GM19025 (cell line): ENCODE data around the gene PNKD.

ENCODE experiments used
- ATAC-seq: cut with Tn5 transposase; IDR thresholded peaks from one replicate; pipeline ENCODE4 v1.9.1; 2021; ENCODE audit warnings: mild to moderate bottlenecking, low read depth, moderate library complexity; ENCODE audit not compliant: unreplicated experiment

The PNKD gene

DNA sequence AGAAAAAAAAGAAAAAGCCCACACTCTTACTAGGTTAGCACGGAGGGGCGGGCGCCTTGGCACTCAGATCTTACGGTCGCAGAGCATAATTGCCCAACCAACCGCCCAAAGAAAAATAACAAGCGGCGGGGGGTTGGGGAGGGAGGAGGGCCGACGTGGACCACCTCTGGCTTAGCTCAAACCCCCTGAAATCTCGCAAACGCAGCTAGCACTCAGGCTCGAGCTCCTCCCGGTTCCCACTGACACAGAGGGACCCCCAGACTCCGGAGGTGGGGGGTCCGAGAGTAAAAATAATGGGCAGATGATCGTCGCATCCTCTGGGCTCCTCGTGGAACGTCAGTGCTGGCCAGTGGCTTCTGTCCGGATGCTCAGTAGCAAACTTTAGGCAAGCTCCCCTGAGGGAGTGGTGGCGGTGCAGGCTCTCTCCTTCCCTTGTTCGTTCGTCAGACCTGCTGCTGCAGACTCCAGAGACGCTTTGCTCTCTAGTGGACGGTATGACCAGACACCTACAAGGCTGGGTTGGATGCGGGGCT is 98.4 kb downstream of the PNKD start:
- ATAC-seq = no peak

DNA sequence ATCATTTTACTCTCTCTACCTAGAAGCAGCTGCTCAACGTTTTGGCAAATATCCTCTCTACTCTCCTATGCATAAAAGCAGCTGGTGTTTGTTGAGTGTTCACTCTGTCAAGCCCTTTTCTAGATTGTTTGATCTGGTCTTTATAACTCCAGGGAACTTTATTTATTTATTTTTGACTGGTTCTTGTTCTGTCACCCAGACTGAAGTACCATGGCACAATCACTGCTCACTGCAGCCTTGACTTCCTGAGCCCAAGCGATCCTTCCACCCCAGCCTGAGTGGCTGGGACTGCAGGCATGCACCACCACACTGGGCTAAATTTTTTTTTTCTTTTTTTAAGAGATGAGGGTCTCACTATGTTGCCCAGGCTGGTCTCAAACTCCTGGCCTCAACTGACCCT is 99.0 kb downstream of the PNKD start:
- ATAC-seq = no peak

DNA sequence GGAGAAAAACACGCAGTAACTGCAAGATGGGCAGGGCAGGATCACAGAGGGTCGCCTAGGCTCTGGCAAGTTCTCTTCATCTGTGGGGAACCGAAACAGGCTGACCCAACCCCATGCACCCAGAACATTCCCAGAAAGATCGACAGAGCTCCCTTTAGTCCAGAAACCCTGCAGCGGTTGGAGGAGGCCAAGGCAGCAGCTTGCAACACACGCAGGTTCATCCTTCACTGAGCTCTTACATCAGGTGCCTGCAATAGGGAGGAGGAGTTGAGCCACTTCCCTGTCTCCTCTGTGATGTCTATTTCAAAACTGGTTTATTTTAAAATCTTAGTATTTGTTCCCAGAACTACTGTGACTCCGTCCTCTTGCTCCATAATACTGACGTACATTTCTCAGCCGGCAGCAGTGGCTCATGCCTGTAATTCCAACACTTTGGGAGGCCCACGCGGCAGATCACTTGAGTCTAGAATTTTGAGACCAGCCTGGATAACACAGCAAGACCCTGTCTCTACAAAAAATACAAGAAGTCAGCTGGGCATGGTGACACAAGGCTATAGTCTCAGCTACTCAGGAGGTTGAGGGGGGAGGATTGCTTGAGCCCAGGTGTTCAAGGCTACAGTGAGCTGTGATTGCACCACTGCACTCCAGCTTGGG is 100.2 kb downstream of the PNKD start:
- ATAC-seq = no peak

DNA sequence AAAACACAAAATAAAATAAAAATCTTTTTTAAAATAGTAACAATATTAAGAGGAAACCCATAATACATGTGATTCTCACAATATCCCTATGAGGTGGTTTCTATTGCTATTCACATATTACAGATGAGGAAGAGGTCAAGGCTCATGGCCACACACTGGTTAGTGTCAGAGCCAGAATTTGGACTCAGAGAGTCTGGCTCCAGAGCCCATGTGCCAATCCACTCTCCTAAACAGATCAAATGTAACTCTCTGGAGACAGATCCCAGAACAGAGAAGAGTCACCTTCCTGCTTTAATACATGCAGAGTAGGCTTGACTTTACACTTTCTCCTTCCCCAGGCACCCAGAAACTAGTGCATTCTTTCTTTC is 101.6 kb downstream of the PNKD start:
- no peak for ATAC-seq

DNA sequence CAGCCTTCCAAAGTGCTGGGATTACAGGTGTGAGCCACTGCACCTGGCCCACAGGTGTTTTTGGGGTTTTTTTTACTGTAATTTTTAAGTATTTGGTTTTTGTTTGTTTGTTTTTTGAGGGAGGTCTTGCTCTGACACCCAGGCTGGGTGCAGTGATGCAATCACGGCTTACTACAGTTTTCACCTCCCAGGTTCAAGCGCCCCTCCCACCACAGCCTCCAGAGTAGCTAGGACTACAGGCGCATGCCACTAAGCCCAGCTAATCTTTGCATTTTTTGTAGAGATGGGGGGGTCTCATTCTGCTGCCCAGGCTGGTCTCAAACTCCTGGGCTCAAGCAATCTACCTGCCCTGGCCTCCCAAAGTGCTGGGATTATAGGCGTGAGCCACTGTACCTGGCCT is 104.5 kb downstream of the PNKD start:
- ATAC-seq = no peak

DNA sequence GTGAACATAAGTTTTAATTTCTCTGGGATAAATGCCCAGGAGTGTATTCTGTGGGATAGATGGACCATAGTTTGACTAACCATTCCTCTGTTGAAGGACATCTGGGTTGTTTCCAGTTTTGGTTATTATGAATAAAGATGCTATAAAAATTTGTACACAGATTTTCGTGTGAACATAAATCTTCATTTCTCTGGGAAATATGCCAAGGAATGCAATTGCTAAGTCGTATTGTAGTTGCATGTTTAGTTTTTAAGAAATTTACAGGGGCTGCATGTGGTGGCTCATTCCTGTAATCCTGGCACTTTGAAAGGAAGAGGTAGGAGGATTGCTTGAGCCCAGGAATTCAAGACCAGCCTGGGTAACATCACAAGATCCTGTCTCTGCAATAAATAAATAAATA is 104.9 kb downstream of the PNKD start:
- ATAC-seq = no peak

DNA sequence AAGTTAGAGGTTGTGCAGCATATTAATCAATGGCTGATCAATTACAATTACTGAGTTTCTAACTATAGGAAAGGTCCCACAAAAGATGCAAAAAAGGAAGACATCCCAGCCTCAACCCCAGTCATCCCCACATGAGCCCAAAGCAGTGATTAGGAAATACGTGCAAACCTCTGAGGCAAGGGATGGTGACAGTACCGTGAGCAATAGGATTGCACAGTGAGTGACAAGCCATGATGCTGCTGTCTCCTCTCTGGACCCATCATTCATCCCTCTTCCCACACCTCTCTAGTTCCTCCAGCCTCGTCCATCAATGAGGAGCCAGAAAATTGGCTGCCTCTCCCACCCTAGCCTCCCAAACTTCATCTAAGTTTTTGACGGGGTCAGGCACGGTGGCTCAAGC is 107.7 kb downstream of the PNKD start:
- no peak for ATAC-seq

DNA sequence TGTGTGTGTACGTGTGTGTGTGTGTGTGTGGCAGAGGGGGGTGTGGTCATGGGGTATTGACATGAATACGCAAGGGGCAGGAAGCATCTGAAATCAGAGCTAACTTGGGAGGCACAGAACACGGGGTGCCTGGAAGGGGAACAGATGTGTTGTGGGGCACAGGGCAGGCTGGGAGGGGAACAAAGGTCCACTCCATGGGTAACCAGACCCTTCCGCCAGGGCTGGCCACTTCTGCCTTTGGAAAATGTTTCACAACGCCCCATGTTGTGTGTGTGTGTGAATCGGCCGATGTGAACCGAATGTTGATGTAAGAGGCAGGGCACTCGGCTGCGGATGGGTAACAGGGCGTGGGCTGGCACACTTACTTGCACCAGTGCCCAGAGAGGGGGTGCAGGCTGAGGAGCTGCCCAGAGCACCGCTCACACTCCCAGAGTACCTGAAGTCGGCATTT is 111.6 kb downstream of the PNKD start, which contains the start of gene SLC11A1:
Gene SLC11A1 (plus strand): TSS at position 358 of the 451 bp plus-strand sequence. CDS start 96 bp downstream, outside the sequence.
- ATAC-seq = no peak

DNA sequence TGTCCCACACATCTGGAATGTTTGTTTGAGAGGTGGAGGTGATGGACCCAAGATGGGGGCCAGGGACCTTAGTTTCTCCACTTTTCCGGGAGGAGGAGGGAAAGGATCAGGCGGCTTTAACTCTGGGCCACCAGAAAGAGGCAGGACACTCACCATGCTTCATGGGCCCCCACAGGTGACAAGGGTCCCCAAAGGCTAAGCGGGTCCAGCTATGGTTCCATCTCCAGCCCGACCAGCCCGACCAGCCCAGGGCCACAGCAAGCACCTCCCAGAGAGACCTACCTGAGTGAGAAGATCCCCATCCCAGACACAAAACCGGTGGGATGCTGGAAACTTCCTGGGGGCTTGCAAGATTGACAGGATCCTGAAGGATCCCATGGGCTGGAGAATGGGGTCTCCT is 112.5 kb downstream of the PNKD start:
- ATAC-seq = no peak

DNA sequence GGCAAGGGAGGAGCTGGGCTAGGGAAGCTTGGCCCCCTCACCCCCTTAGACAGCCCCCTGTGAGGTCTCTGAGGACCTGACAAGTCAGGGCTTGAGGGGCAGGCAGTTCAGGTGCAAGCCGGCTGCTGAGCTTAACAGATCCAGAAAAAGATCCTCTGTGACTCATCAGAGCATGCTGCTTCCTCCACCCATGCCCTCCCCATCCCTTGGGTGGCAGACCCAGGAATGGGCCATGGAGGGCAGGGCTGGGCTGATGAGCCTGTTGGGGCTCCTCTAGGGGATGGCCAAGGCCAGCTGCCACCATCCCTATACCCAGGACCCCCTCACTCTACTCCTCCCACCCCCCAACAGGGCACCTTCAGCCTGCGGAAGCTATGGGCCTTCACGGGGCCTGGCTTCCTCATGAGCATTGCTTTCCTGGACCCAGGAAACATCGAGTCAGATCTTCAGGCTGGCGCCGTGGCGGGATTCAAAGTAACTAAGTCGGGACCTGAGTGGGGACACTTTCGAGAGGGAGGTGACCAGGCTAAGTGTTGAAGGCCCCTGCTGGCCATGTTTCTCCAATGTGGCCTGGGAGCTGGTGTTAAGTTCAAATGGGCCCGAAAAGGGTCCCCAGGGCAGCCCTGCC is 113.7 kb downstream of the PNKD start:
- ATAC-seq = no peak

DNA sequence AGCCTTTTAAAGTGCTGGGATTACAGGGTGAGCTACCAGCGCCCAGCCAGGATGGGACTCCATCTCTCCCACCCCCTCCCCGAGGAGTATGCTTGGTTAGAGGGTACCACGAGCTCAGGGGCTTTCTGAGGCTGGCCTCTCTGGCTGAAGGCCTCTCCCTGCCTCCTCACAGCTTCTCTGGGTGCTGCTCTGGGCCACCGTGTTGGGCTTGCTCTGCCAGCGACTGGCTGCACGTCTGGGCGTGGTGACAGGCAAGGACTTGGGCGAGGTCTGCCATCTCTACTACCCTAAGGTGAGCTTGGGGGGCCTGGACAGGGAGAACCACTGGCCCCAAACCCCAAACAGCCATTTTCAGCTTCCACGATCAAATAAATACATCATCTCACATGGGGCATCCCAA is 114.7 kb downstream of the PNKD start:
- ATAC-seq = no peak

DNA sequence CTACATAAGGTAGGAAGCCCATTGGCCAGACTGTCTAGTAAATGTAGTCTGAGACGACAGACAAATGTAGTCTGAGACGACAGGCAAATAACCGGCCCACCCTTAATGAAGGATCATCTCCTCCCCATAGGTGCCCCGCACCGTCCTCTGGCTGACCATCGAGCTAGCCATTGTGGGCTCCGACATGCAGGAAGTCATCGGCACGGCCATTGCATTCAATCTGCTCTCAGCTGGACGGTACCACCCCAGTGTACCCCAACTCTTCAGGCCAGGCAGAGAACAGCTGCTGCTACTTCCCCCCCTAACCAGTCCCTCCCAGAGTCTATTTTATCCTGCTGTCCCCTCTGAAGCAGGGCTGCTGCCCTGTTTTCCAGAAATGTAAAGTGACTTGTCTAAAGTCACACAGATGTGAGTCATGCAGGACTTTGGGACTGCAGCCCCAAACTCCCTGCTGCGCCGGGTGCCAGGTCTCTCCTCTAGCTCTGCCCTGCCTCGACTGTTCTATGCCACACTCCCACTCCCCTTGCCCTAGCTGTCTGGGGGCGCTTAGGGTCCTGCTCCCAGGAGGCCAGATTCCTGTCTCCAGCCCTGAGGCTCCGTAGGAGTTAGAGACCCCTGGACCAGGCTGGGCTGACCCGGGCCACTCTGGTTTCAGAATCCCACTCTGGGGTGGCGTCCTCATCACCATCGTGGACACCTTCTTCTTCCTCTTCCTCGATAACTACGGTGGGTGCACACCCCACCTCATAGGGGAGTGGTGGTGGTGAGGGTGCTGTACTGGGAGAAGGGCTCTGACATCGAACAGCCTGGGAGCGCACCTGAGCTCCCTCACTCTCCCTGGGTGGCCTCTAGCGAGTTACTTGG is 116.4 kb downstream of the PNKD start:
- ATAC-seq = no peak

DNA sequence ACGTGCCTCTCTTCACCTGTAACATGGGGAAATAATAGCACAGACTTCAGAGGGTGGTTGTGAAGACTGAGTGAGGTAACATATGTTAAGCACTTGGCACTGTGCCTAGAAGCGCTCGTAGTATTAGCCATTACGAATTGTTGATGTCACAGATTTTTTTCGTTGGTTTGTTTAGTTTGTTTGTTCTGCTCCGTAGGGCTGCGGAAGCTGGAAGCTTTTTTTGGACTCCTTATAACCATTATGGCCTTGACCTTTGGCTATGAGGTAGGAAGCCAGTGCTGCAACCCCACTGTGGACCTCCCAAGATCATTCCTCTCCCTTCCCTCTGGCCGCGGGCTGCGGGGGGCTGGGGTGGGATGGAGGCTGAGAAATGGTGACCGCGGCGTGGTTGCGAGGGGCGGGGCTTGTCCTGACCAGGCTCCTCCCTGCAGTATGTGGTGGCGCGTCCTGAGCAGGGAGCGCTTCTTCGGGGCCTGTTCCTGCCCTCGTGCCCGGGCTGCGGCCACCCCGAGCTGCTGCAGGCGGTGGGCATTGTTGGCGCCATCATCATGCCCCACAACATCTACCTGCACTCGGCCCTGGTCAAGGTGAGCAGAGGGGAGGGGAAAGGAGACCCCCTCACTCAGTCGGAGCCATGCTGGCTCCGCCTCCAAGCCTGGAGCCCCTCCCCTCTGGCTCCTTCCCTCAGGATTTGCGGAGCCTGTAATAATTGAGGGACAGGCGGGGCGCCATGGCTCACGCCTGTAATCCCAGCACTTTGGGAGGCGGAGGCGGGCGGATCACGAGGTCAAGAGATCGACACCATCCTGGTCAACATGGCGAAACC is 117.3 kb downstream of the PNKD start:
- no peak for ATAC-seq

DNA sequence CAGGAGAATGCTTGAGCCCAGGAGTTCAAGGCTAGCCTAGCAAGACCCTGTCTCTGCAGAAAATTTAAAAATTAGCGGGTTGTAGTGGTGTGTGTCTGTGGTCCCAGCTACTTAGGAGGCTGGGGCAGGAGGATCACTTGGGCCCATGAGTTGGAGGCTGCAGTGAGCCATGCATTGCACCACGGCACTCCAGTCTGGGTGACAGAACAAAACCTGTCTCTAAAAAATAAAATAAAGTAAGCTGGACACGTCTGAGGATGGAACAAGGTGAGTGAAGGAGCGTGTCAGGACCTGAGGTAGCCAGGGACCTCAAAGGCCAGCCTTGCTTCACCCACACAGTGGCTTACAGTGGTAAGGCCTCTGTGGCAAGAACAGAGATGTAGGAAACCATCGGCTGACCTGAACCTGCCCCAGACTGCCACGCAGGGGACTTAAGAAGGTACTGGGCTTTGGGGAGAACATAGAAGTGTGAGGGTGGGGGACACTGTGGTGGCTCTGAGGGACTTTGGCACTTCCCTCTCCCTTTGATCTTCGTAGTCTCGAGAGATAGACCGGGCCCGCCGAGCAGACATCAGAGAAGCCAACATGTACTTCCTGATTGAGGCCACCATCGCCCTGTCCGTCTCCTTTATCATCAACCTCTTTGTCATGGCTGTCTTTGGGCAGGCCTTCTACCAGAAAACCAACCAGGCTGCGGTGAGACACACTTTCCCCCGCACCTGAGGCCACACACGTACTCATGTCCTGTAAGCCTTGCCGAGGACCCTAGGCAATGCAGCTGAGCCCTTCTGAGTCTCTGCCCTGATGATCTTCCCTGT is 119.2 kb downstream of the PNKD start:
- ATAC-seq = no peak

DNA sequence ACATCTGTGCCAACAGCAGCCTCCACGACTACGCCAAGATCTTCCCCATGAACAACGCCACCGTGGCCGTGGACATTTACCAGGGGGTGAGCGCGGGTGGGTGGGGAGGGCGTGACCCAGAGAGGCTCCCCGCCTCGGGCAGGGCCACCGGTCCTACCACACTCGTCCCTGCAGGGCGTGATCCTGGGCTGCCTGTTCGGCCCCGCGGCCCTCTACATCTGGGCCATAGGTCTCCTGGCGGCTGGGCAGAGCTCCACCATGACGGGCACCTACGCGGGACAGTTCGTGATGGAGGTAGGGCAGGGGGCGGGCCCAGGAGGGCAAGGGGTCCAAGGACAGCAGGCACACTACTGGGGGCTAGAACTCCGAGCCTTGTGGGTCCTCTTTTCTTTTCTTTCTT is 120.9 kb downstream of the PNKD start:
- no peak for ATAC-seq

DNA sequence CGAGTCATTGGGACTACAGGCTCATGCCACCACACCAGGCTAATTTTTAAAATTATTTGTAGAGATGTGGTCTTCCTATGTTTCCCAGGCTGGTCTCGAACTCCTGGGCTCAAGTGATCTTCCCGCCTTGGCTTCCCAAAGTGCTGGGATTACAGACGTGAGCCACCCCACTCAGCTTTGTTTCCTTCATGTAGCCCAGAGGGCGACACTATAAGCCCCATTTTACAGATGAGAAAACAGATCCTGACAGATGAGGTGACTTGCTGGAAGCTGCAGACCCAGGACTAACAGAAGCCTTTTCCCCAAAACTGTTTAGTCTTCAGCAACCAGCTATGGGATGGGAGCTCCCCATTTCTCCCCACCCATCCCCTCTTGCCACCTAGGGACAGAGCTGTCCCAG is 122.1 kb downstream of the PNKD start:
- ATAC-seq = no peak

DNA sequence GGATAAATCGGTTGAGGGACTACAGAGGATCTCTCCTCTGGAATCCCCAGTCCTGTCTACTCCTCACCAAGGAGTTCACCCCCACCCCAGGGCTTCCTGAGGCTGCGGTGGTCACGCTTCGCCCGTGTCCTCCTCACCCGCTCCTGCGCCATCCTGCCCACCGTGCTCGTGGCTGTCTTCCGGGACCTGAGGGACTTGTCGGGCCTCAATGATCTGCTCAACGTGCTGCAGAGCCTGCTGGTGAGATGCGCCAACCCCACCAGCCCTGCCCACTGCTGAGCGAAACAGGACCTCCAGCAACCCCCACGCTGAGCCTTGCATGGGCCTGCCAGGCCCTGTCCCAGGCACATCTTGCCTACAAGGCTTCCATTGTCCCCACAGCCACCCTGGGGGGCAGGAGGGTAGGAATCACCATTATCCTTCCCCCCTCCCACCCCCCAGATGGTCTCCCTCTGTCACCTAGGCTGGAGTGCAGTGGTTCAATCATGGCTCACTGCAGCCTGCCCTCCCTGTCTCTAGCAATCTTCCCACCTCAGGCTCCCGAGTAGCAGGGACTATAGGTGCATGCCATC is 122.7 kb downstream of the PNKD start:
- ATAC-seq = no peak

DNA sequence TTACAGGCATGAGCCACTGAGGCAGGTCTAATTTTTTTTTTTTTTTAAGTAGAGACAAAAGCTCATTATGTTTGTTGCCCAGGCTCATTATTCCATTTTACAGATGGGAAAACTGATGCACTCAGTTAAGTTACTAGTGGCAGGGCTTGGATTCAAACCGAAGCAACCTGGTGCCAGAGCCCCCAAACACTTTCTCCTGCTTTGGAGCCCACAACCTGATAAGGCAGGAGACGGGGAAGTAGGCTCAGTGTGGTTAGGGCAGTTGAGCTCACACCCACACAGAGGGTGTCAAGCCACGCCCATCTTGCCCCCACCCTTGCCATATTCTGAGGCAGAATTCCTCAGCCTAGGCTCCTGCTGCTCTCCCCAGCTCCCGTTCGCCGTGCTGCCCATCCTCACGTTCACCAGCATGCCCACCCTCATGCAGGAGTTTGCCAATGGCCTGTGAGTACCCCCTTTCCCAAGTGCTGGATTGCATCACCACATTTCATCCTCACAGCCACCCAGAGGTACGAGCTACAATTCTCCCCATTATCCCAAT is 123.5 kb downstream of the PNKD start:
- no peak for ATAC-seq
